DMS53 treated with DMSO at 0.1 percent for 48 hours (cell line): ENCODE data around the gene FTO.
"Not testable (repeated sequence)": the region's sequence is repeated elsewhere in the genome, so short reads cannot be mapped to it uniquely, and the experiment has no call there.

Experiments
- DNase-seq: peaks from one replicate; lab custom pipeline; 2025; ENCODE audit not compliant: unreplicated experiment; lab: John Stamatoyannopoulos, UW

The FTO gene

DNA sequence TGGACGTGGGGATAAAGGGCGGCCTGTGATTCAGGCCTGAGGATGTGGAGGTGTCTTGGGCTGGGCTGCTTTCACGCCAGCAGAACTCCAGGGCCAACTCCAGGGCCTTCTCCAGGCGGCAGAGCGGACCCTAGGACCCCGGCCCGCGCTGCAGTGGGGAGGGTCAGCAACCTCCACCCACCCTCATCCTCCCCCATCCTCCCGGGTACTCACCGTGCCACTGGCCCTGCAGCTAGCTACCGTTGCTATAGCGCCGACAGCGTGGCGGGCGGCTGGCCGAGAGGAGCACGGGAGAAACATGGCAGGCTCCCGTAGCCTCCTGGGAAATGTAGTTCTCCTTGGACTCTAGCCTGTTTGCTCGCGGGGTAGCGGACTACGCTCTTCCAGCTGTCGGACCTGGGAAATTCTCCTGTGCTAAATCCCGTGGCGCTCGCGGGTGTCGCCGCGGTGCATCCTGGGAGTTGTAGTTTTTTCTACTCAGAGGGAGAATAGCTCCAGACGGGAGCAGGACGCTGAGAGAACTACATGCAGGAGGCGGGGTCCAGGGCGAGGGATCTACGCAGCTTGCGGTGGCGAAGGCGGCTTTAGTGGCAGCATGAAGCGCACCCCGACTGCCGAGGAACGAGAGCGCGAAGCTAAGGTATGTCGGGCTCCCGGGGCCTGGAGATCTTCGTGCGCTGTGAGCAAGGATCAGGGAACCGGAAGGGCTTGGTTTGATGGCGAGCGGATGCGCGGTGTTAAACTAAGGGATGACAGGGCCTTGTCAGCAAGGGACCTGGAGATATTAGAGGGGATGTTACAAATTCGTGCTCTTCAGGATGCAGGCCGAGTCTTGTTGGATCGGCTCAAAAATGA, at the start of gene FTO, which contains the start of gene RPGRIP1L:
TSS of gene FTO (plus strand) at position 567 of the 855 bp plus-strand sequence.
TSS of gene RPGRIP1L (minus strand) at position 270 of the 855 bp plus-strand sequence. CDS start 3,136 bp downstream, outside the sequence.
- peak; percentile 99 for DNase-seq

DNA sequence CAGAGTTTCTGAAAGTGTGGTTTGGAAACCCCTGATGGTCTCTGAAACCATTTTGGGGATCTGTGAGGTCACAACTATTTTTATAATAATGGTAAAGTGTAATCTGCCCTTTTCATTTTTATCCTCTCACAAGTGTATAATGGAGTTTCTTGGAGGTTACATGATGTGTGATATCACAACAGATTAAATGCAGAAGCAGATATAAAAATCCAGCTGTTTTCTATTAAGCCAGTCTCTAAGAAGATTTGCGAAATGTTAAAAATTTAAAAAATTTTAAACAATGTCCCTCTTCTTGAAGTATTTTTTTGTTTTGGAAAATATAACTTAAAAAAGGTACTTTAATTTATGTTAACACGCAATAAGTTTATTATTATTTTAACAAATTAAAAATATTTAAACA, 49.0 kb upstream of the FTO start:
- no peak for DNase-seq

DNA sequence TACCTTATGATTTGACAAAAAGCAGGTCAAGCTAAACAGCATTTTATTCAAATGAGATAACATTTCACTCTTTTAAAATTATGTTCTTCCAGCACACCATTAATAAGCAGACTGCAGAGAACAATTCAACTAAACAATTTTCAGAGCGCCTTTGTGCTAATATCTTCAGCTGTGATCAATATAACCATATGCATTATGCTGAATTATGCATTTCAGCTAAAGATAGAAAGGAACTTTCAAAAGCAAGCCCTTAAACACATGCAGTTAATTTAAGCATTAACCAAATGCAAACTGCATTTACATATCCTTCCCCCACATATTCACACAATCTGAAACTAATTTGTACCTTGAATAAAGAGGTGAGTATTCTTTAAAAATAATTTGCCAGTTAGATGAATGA, 41.9 kb upstream of the FTO start:
- DNase-seq = no peak

DNA sequence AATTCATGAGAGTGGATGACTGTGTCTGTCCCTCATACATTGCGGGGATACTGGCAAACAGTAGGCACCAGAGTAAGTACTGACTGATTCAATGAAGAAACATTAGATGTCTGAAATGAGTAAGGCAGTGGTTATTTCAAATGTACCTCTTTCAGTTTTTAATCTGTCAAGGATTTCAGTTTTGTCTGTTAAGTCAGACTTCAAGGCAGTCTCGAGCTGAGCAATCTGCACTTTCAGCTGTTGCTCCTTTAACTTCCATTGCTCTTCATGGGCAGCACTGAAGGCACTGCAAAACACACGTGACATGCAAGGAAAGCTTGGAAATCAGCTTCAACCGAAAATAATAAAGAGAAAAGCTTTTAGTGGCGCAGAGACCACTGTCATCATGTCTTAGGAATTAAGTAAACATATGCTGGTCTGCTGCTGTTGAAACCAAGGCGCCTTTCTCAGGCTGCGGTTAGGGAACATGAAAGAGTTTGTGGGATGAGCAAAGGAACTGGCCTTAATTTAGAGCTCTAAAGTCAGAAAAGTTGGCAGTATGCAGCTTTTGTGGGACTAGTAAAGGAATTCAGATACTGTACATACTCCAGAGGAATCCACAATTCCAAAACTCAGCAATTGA, 39.1 kb upstream of the FTO start:
- no peak for DNase-seq

- no peak for DNase-seq
Measured at GRCh38 chr16:53666786-53667415, 37.1 kb upstream of the FTO start.

DNA sequence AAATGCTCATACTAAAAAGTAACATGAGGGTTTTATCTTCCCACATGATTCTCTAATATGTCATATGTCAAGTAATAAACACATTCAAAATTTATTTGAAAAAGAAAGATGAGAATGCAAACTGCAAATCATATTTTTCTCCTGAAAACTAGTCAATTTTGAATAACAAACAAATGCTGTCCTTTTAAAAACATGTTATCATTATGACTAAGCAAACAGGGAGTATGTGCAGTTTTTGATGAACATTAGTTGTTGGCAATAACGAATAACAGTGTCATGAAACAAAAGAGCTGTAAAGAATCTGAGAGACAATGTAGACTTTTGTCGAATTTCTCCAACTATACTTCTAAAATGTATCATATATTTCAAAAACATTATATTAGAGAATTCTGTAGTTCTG, 35.1 kb upstream of the FTO start:
- no peak for DNase-seq

DNA sequence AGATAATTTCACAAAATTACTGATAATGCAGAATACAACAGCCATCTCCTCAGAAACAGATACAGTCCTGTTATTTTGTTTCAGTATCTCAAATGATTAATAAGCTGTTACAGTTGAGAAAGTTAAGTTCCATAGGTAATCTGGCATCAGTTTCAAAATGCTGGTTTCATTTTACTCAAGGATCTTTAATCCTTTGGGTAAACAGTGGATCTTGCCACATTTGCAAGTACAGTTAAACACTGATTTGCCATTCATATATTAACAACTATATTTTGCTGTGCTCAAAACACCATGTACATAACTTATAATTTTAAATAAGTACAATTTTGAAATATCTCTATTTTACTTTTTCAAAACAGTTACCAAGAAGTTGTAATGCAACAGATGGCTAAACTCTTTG, 31.5 kb upstream of the FTO start:
- DNase-seq = peak; percentile 5

DNA sequence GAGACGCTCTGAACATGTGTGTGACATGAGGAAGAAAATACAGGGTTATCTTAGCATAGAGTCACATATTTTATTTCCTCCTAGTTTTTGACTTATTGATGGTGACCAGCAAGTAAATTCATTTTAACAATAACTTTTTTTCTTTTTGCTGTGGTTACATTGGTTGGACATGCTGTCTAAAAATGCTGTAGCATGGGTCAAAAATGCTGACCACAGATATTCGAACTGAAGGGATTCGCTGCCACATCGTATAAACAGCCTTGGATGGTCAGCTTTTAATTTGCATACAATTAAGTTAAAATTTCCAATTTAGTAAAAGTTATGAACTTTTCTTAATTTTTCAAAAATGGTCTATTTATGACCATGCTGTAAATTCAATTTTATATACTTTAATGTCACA, 30.8 kb upstream of the FTO start:
- DNase-seq = no peak

GRCh38 chr16:53678155-53678554, 25.8 kb upstream of the FTO start:
- no peak for DNase-seq

- DNase-seq = no peak
Measured at GRCh38 chr16:53678756-53679343, 25.1 kb upstream of the FTO start.

GRCh38 chr16:53680756-53681155, 23.2 kb upstream of the FTO start:
- DNase-seq = no peak

DNA sequence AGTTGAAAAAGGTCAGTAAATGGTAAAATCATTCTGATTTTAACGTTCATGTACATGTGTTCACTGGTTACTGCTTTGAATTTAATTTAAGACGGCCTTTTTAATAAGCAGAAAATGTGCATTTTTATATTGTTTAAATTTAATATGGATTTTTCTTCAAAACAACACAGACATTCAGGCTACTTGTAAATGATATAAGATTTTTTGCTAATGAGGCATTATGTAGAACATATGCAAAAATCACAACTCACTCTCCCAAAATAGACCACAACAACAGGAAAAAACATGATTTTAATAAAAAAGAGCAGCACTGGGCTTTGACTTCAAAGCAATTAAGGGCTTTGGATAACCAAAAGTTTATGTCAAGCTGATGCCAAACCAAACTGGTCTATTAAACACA, 22.6 kb upstream of the FTO start:
- no peak for DNase-seq

DNA sequence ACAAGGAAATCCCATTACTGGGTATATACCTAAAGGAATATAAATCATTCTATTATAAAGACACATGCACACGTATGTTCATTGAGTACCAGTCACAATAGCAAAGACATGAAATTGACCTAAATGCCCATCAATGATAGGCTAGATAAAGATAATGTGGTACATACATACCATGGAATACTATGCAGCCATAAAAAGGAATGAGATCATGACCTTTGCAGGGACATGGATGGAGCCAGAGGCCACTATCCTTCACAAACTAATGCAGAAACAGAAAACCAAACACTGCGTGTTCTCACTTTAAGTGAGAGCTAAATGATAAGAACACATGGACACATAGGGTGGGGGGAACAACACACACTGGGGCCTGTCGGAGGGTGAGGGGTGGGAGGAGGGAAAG, 18.6 kb upstream of the FTO start:
- not testable (repeated sequence) for DNase-seq

DNA sequence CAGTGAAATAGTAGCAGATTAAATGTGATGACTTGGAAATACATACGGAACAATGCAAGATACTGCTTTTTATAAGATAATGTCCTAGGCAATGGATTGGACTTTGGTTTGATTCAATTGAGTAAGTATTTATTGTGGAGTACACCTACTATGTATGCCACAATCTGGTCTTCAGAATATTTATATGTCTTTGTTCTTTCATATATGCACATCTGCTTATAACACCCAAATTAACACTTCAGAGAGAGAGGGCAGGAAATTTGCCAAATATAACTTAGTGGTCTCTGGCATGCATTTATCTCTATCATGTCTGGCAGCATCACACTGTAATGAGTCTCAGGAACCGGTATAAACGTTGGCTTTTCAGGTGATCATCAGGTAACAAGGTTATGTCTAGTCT, 17.2 kb upstream of the FTO start:
- no peak for DNase-seq

- DNase-seq = no peak
Measured at GRCh38 chr16:53689636-53690035, 14.3 kb upstream of the FTO start.

- DNase-seq = no peak
Measured at GRCh38 chr16:53690771-53691170, 13.2 kb upstream of the FTO start.

- no peak for DNase-seq
Measured at GRCh38 chr16:53692146-53692545, 11.8 kb upstream of the FTO start.

GRCh38 chr16:53693320-53693719, 10.6 kb upstream of the FTO start:
- no peak for DNase-seq

GRCh38 chr16:53695070-53695469, 8.9 kb upstream of the FTO start:
- DNase-seq = no peak

DNA sequence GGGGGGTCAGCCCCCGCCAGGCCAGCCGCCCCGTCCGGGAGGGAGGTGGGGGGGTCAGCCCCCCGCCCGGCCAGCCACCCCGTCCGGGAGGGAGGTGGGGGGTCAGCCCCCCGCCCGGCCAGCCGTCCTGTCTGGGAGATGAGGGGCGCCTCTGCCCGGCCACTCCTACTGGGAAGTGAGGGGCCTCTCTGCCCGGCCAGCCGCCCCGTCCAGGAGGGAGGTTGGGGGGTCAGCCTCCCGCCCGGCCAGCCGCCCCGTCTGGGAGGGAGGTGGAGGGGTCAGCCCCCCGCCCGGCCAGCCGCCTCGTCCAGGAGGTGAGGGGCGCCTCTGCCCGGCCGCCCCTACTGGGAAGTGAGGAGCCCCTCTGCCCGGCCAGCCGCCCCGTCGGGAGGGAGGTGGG, 5.7 kb upstream of the FTO start:
- DNase-seq = not testable (repeated sequence)

GRCh38 chr16:53704445-53704813, 473 bp downstream of the FTO start:
- DNase-seq = no peak

DNA sequence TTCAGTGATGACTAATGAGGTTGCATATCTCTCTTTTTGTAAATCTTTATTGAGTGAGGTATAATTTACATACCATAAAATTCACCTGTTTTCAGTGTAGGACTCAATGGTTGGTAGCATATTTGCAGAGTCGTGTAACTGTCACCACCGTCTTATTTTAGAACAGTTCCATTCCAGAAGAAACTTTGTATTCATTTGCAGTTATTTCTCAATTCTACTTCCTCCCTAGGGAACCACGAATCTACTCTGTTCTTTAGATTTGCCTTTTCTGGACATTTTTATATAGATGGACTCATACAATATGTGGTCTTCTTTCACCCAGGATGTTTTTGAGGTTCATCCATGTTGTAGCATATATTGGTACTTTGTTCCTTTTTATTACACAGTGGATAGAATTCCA, 3.7 kb downstream of the FTO start:
- no peak for DNase-seq
